Activated B cell treated with CpG ODN at 0.5 μM for 24 hours (primary cell): ENCODE results near the gene MICA. TPM values are rescaled to one million over a fixed set of nuclear protein-coding genes. Genes with fewer than 3 reads are reported as not detected.
"Not testable (repeated sequence)": the region's sequence is repeated elsewhere in the genome, so short reads cannot be mapped to it uniquely, and the experiment has no call there.

ENCODE experiments used
- ATAC-seq: fragments of 200-7000 bp; cut with Tn5 transposase; one replicate; pipeline ENCODE4 v1.10.0; 2021; ENCODE audit warnings: low read depth, mild to moderate bottlenecking, moderate library complexity
- CTCF ChIA-PET: fragments of 350-600 bp; sonication (Branson Sonifier 250); formaldehyde crosslinking; loops from one replicate; lab custom pipeline; 2021; ENCODE audit warnings: antibody characterized with exemption; lab: Charles Lee
- POLR2A ChIA-PET: fragments of 350-600 bp; sonication (Branson Sonifier 250); formaldehyde crosslinking; loops from one replicate; lab custom pipeline; 2021; ENCODE audit warnings: antibody characterized with exemption; lab: Charles Lee
- DNase-seq: peaks from one replicate; pipeline ENCODE4 v3.0.0; 2022
- H3K27ac Mint-ChIP-seq: one replicate; pipeline ENCODE4 v1.8.0; 2020; ENCODE audit warnings: mixed read lengths
- H3K27me3 Mint-ChIP-seq: one replicate; pipeline ENCODE4 v1.8.0; 2021; ENCODE audit warnings: mixed read lengths
- H3K36me3 Mint-ChIP-seq: one replicate; pipeline ENCODE4 v1.8.0; 2021; ENCODE audit warnings: low read depth, mixed read lengths
- H3K4me1 Mint-ChIP-seq: one replicate; pipeline ENCODE4 v1.8.0; 2021; ENCODE audit warnings: mixed read lengths
- H3K4me3 Mint-ChIP-seq: one replicate; pipeline ENCODE4 v1.8.0; 2020; ENCODE audit warnings: mild to moderate bottlenecking, mixed read lengths
- H3K9me3 Mint-ChIP-seq: one replicate; pipeline ENCODE4 v1.8.0; 2020; ENCODE audit warnings: mixed read lengths
- CTCF ChIP-seq: fragments of 200-600 bp; IDR thresholded peaks from one replicate; pipeline ENCODE4 v1.8.0; 2022; ENCODE audit warnings: antibody characterized with exemption, mild to moderate bottlenecking
- intact Hi-C: fragments of 100-400 bp; cut with micrococcal nuclease; formaldehyde crosslinking; loops from one replicate; pipeline ENCODE4 v1.15.1; 2024
- total RNA-seq: library from RNA; stranded (reverse); gene quantifications from 2 replicates; pipeline ENCODE4 v1.2.3, GENCODE V29; 2022

The MICA gene
- total RNA-seq, 1 donor from 2014 or later: 8.9 TPM

GRCh38 chr6:31400467-31401289 lies 2.7 kb upstream of the MICA start:
- no peak for TF ChIP-seq CTCF
- DNase-seq: peak; percentile 50
- ChIA-PET CTCF (interaction anchor here (0.7 to 4.5 kb wide), 6 partner anchors 34 to 786 kb away, joined by 3 to 22 read pairs (median 5); no protein-coding TSS in a partner anchor), POLR2A (interaction anchor here (0.6 to 4.1 kb wide), 16 partner anchors 19 to 1072 kb away, joined by 3 to 25 read pairs (median 4); no protein-coding TSS in a partner anchor)
- ATAC-seq: peak; percentile 66
- Mint-ChIP-seq H3K27me3 (no peaks in the 10 kb centered on the region), H3K36me3 (peaks cover 10% of the 10 kb centered on the region), H3K4me3 (peak overlapping the region; percentile 91), H3K27ac (peak overlapping the region; percentile 90), H3K9me3 (no peaks in the 10 kb centered on the region), H3K4me1 (peaks cover 50% of the 10 kb centered on the region)
- intact Hi-C loops: loop anchor here (1.0 to 5.0 kb wide), 4 partner anchors 22 to 1990 kb away; partner anchors contain the start of gene KIFC1

DNA sequence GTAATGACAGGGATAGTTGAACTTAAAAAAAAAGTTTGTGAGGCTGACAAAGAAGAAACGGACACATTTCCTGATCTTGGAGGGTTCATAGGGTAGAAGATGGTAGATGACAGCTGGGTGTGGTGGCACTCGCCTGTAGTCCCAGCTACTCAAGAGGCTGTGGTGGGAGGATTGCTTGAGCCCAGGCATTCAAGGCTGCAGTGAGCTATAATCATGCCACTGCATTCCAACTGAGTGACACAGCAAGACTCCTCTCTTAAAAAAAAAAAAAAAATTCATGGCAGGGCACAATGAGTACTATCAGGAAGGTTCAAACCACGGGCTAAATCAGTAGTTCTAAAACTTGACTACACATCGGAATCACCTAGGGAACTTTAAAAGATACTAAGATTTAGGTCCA lies 2.0 kb upstream of the MICA start:
- ChIA-PET POLR2A (interaction anchor here (0.6 to 4.1 kb wide), 8 partner anchors 18 to 442 kb away, joined by 3 to 25 read pairs (median 4); no protein-coding TSS in a partner anchor), CTCF (interaction anchor here (2.0 to 4.5 kb wide), 2 partner anchors 38 to 41 kb away, joined by 13 to 22 read pairs; no protein-coding TSS in a partner anchor)
- H3K27me3 Mint-ChIP-seq: no peaks in the 10 kb centered on the region
- peak overlapping the region; percentile 91 for H3K4me3 Mint-ChIP-seq
- ATAC-seq (no peak), DNase-seq (no peak)
- TF ChIP-seq CTCF: no peak
- H3K36me3 Mint-ChIP-seq: peaks cover 10% of the 10 kb centered on the region
- no peaks in the 10 kb centered on the region for H3K9me3 Mint-ChIP-seq
- peaks cover 55% of the 10 kb centered on the region for H3K4me1 Mint-ChIP-seq
- peak overlapping the region; percentile 90 for H3K27ac Mint-ChIP-seq
- intact Hi-C loops: loop anchor here (2.0 to 5.0 kb wide), 3 partner anchors 21 to 1989 kb away; partner anchors contain the start of gene KIFC1

- Mint-ChIP-seq H3K27ac (peak overlapping the region; percentile 80), H3K9me3 (no peaks in the 10 kb centered on the region), H3K27me3 (no peaks in the 10 kb centered on the region), H3K4me3 (peak overlapping the region; percentile 91), H3K4me1 (peaks cover 58% of the 10 kb centered on the region), H3K36me3 (peaks cover 8% of the 10 kb centered on the region)
- TF ChIP-seq CTCF: no peak
- CTCF ChIA-PET: interaction anchor here (0.8 to 2.0 kb wide), 4 partner anchors 38 to 94 kb away, joined by 3 to 13 read pairs (median 5); no protein-coding TSS in a partner anchor
- intact Hi-C loops: loop anchor here (5.0 kb wide), 1 partner anchor 90 kb away; no protein-coding TSS in a partner anchor
- ATAC-seq (peak; percentile 29), DNase-seq (peak; percentile 28)
- POLR2A ChIA-PET: interaction anchor here (0.6 to 4.1 kb wide), 6 partner anchors 28 to 874 kb away, joined by 3 to 28 read pairs (median 7); no protein-coding TSS in a partner anchor
These were observed 792 bp upstream of the MICA start for GRCh38 chr6:31402324-31403282.

DNA sequence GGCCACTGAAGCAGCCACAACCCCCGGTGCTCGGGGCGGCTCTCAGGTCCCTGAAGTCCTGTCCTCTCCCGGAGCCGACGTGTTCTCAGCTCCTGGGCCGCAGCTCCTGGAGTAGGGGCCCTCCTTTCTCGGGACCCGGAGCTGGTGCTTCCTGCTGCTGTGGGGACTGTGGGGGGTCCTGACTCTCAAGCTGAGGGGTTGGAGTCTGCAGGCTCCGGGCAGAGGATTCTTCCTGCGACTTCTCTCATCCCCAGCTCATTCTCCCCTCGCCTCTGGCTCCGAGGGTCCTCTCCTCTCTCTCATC lies 618 bp downstream of the MICA start:
- DNase-seq, H3K36me3 Mint-ChIP-seq, H3K27me3 Mint-ChIP-seq, ATAC-seq, H3K9me3 Mint-ChIP-seq: not testable (repeated sequence)
- H3K27ac Mint-ChIP-seq: peak overlapping the region; percentile 51
- intact Hi-C loops: loop anchor here (5.0 kb wide), 1 partner anchor 88 kb away; no protein-coding TSS in a partner anchor
- ChIA-PET POLR2A (interaction anchor here (0.6 to 2.4 kb wide), 4 partner anchors 26 to 923 kb away, joined by 3 to 28 read pairs (median 7); no protein-coding TSS in a partner anchor), CTCF (interaction anchor here (1.6 kb wide), 1 partner anchor 38 kb away, joined by 7 read pairs; no protein-coding TSS in a partner anchor)
- H3K4me3 Mint-ChIP-seq: peak overlapping the region; percentile 91
- peaks cover 62% of the 10 kb centered on the region for H3K4me1 Mint-ChIP-seq

GRCh38 chr6:31405996-31406395 lies 2.6 kb downstream of the MICA start:
- ChIA-PET CTCF (no interaction called here), POLR2A (no interaction called here)
- ATAC-seq: no peak
- intact Hi-C loops: no loop called here
- no peak overlapping the region for H3K27ac Mint-ChIP-seq
- no peaks in the 10 kb centered on the region for H3K27me3 Mint-ChIP-seq
- H3K9me3 Mint-ChIP-seq: no peaks in the 10 kb centered on the region
- no peak for TF ChIP-seq CTCF
- DNase-seq: no peak
- peaks cover 63% of the 10 kb centered on the region for H3K4me1 Mint-ChIP-seq
- H3K36me3 Mint-ChIP-seq: peaks cover 14% of the 10 kb centered on the region
- H3K4me3 Mint-ChIP-seq: no peak overlapping the region
